DND-41 (cell line): ENCODE data around the gene MCC.

Experiments
- ATAC-seq: fragments of 200-7000 bp; cut with Tn5 transposase; 3 replicates; pipeline ENCODE4 v1.9.1; 2021; ENCODE audit warnings: low read depth; ENCODE audit not compliant: insufficient read depth
- DNase-seq: peaks from one replicate; pipeline ENCODE4 v3.0.0-alpha.2; 2020
- H2AFZ ChIP-seq: 2 replicates; pipeline ENCODE4 v1.6.0; 2012; ENCODE audit warnings: low read depth, low read length
- H3K27ac ChIP-seq: 2 replicates; pipeline ENCODE4 v1.5.1; 2012; ENCODE audit warnings: low read length, inconsistent platforms
- H3K27me3 ChIP-seq: fragments of 200-600 bp; sonication (generic); 2 replicates; pipeline ENCODE4 v1.6.0; 2012; ENCODE audit warnings: low read length, mild to moderate bottlenecking, inconsistent platforms; ENCODE audit not compliant: insufficient read depth, poor library complexity
- H3K36me3 ChIP-seq: 2 replicates; pipeline ENCODE4 v1.5.1; 2012; ENCODE audit warnings: low read length, inconsistent platforms; ENCODE audit not compliant: insufficient read depth
- H3K4me1 ChIP-seq: 2 replicates; pipeline ENCODE4 v1.5.1; 2012; ENCODE audit warnings: mild to moderate bottlenecking, low read length; ENCODE audit not compliant: insufficient read depth
- H3K4me2 ChIP-seq: 2 replicates; pipeline ENCODE4 v1.6.0; 2012; ENCODE audit warnings: mild to moderate bottlenecking, moderate library complexity, low read length, inconsistent platforms; ENCODE audit not compliant: insufficient read depth
- H3K4me3 ChIP-seq, 2 experiments: fragments of 200-600 bp in 1 of 2; shearing (Covaris generic) in 1 of 2; 2 replicates each; pipeline ENCODE4 v1.5.1; 2012 to 2016; ENCODE audit warnings: inconsistent platforms in 2 of 2, low read length in 2 of 2, mild to moderate bottlenecking in 2 of 2, low read depth in 1 of 2, moderate library complexity in 1 of 2
- H3K79me2 ChIP-seq: 2 replicates; pipeline ENCODE4 v1.6.0; 2012; ENCODE audit warnings: low read length, inconsistent platforms; ENCODE audit not compliant: insufficient read depth
- H3K9ac ChIP-seq: 2 replicates; pipeline ENCODE4 v1.6.0; 2012; ENCODE audit warnings: low read depth, mild to moderate bottlenecking, inconsistent platforms, low read length, moderate library complexity
- H3K9me3 ChIP-seq: 2 replicates; pipeline ENCODE4 v1.5.1; 2012; ENCODE audit warnings: low read length, moderate library complexity, mild to moderate bottlenecking, inconsistent platforms; ENCODE audit not compliant: insufficient read depth, severe bottlenecking
- H4K20me1 ChIP-seq: 2 replicates; pipeline ENCODE4 v1.6.0; 2012; ENCODE audit warnings: low read length; ENCODE audit not compliant: insufficient read depth
- EZH2 ChIP-seq: IDR thresholded peaks from 3 replicates; pipeline ENCODE4 v1.6.1; 2012; ENCODE audit warnings: borderline replicate concordance, low read depth, mild to moderate bottlenecking, moderate library complexity, low read length, inconsistent platforms; ENCODE audit not compliant: severe bottlenecking
- TF ChIP-seq, protein P1 (sequence below): IDR thresholded peaks from 2 replicates; pipeline ENCODE4 v1.5.1; 2012; ENCODE audit warnings: borderline replicate concordance, low read length, moderate library complexity, mild to moderate bottlenecking; ENCODE audit not compliant: poor library complexity, severe bottlenecking; ENCODE audit errors: extremely low read depth

Gene MCC

DNA sequence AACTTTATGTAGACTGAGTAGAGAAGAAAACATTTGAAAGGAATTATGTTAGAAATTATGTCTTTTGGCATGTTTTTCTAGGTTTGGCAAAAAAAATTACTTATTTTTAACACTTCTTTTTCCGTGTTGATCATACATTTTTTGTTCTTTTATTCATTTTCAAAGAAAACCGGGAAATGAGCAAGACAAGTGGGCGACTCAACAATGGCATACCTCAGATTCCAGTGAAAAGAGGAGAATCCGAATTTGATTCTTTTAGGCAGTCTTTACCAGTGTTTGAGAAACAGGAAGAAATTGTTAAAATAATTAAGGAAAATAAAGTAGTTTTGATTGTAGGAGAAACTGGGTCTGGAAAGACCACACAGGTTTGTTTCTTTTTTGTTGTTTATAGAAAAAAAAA lies 38.2 kb upstream of the MCC start:
- TF ChIP-seq EZH2, result no peak
- TF ChIP-seq, protein P1, sequence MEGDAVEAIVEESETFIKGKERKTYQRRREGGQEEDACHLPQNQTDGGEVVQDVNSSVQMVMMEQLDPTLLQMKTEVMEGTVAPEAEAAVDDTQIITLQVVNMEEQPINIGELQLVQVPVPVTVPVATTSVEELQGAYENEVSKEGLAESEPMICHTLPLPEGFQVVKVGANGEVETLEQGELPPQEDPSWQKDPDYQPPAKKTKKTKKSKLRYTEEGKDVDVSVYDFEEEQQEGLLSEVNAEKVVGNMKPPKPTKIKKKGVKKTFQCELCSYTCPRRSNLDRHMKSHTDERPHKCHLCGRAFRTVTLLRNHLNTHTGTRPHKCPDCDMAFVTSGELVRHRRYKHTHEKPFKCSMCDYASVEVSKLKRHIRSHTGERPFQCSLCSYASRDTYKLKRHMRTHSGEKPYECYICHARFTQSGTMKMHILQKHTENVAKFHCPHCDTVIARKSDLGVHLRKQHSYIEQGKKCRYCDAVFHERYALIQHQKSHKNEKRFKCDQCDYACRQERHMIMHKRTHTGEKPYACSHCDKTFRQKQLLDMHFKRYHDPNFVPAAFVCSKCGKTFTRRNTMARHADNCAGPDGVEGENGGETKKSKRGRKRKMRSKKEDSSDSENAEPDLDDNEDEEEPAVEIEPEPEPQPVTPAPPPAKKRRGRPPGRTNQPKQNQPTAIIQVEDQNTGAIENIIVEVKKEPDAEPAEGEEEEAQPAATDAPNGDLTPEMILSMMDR, result no peak
- Histone ChIP-seq H3K4me3 (no peak overlapping the region), H3K79me2 (peaks cover 79% of the 10 kb centered on the region), H3K4me1 (peaks cover 27% of the 10 kb centered on the region), H3K9me3 (peaks cover 22% of the 10 kb centered on the region), H3K9ac (no peak overlapping the region), H4K20me1 (no peaks in the 10 kb centered on the region), H3K4me2 (no peak overlapping the region), H2AFZ (no peak overlapping the region), H3K27me3 (no peaks in the 10 kb centered on the region), H3K36me3 (peaks cover 52% of the 10 kb centered on the region), H3K27ac (no peak overlapping the region)
- DNase-seq (no peak), ATAC-seq (no peak)

DNA sequence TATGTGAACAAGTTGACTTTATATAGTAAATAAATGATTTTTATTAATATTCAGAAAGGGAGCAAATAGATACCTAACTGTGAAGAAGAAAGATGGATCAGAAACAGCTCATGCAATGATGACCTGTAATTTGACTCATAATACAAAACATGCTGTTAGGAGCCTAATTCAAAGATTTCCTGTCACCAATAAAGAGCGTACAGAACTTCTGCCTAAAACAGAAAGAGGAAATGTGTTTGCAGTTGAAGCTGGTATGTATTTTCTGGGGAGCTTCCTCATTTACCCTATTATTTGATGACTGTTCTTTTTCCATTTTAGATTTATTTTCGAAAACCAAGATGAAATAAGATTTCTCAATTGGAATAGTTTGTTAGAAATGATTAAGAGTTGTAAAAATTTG lies 36.7 kb upstream of the MCC start:
- H4K20me1 ChIP-seq, result peaks cover 6% of the 10 kb centered on the region; the same call in 1 of the 2 replicates
- H3K36me3 ChIP-seq, result peaks cover 49% of the 10 kb centered on the region
- no peak overlapping the region; the same call in 1 of the 2 replicates for H3K4me2 ChIP-seq
- ATAC-seq (0 out of 3 replicates have a peak, but pooled peaks have one; percentile 58), DNase-seq (no peak)
- H3K27me3 ChIP-seq, result no peaks in the 10 kb centered on the region
- H3K9me3 ChIP-seq, result peaks cover 8% of the 10 kb centered on the region
- H2AFZ ChIP-seq, result no peak overlapping the region
- no peak for TF ChIP-seq EZH2
- TF ChIP-seq, protein P1, result no peak
- no peak overlapping the region for H3K4me3 ChIP-seq
- H3K27ac ChIP-seq, result no peak overlapping the region
- peaks cover 83% of the 10 kb centered on the region for H3K79me2 ChIP-seq
- H3K9ac ChIP-seq, result no peak overlapping the region
- H3K4me1 ChIP-seq, result peaks cover 27% of the 10 kb centered on the region

GRCh38 chr5:113523168-113523567 lies 34.9 kb upstream of the MCC start:
- no peaks in the 10 kb centered on the region for H3K9me3 ChIP-seq
- TF ChIP-seq, protein P1, result no peak
- no peak for TF ChIP-seq EZH2
- H3K4me1 ChIP-seq, result peaks cover 30% of the 10 kb centered on the region
- no peaks in the 10 kb centered on the region for H3K27me3 ChIP-seq
- peaks cover 86% of the 10 kb centered on the region for H3K79me2 ChIP-seq
- no peak overlapping the region for H3K9ac ChIP-seq
- no peak overlapping the region for H2AFZ ChIP-seq
- H4K20me1 ChIP-seq, result peaks cover 6% of the 10 kb centered on the region; the same call in 1 of the 2 replicates
- peak overlapping the region; percentile 31; the same call in 1 of the 2 replicates for H3K4me2 ChIP-seq
- ATAC-seq, result peak; percentile 61; the same call in 1 of the 3 replicates
- DNase-seq, result no peak
- peaks cover 49% of the 10 kb centered on the region for H3K36me3 ChIP-seq
- H3K4me3 ChIP-seq, result no peak overlapping the region
- no peak overlapping the region for H3K27ac ChIP-seq

GRCh38 chr5:113520899-113521298 lies 32.6 kb upstream of the MCC start:
- Histone ChIP-seq H3K27me3 (no peaks in the 10 kb centered on the region), H3K4me2 (no peak overlapping the region), H3K4me3 (no peak overlapping the region), H3K9ac (no peak overlapping the region), H3K79me2 (peaks cover 92% of the 10 kb centered on the region), H2AFZ (no peak overlapping the region), H3K4me1 (peaks cover 45% of the 10 kb centered on the region), H3K9me3 (no peaks in the 10 kb centered on the region), H3K27ac (no peak overlapping the region), H3K36me3 (peaks cover 54% of the 10 kb centered on the region), H4K20me1 (peaks cover 6% of the 10 kb centered on the region; the same call in 1 of the 2 replicates)
- ATAC-seq (no peak), DNase-seq (no peak)
- TF ChIP-seq, protein P1, result no peak
- no peak for TF ChIP-seq EZH2
